Activated T-helper 1 cell treated with Interleukin-2 at 50 U/mL for 16 hours (primary cell): ENCODE measurements around the gene TRIM5.
"Not testable (repeated sequence)": the region's sequence is repeated elsewhere in the genome, so short reads cannot be mapped to it uniquely, and the experiment has no call there.

Source experiments
- DNase-seq: peaks from one replicate; pipeline ENCODE4 v3.0.0-alpha.2; 2020; ENCODE audit warnings: low read depth

The TRIM5 gene

DNA sequence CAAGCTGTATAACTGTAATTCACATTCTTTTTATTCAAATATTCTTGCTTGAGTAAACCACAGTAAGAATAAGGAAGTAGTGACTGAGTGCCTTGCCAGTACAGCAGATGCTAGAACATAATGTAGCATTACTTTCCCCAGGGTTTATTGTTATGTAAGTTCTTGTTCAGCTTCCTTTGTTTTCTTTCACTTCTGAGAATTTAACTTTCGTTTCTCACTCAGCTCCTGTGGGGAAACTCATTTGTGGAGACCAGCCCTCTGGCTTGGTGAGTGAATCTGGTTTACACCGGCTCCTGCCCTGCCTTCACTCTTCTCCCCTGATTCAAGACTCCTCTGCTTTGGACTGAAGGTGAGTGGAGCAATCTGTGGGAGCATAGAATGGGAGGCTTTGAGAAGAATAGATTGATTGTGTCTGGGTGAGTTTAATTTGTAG lies 4.7 kb upstream of the TRIM5 start, which contains the start of gene TRIM22:
TRIM22 (plus strand) TSS at position 240 of the 433 bp plus-strand sequence. CDS start 6,443 bp downstream, outside the sequence.
- DNase-seq: peak; percentile 31

DNA sequence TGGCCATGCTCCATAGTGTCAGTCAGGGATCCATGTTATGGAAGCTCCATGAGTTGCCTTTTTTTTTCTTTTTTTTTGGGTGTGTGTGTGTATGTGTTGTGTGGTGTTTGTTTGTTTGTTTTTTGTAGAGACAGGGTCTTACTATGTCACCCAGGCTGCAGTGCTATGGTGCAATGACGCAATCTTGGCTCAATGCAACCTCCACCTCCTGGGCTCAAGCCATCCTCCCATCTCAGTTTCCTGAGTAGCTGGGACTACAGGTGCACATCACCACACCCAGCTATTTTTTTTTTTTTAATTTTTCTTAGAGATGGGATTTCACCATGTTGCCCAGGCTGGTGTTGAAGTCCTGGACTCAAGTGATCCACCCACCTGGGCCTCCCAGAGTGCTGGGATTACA lies 3.6 kb upstream of the TRIM5 start:
- no peak for DNase-seq

- no peak for DNase-seq
These were observed 1.6 kb upstream of the TRIM5 start for GRCh38 chr11:5686426-5686825.

- no peak for DNase-seq
These were observed 733 bp downstream of the TRIM5 start for GRCh38 chr11:5684036-5684645.

DNA sequence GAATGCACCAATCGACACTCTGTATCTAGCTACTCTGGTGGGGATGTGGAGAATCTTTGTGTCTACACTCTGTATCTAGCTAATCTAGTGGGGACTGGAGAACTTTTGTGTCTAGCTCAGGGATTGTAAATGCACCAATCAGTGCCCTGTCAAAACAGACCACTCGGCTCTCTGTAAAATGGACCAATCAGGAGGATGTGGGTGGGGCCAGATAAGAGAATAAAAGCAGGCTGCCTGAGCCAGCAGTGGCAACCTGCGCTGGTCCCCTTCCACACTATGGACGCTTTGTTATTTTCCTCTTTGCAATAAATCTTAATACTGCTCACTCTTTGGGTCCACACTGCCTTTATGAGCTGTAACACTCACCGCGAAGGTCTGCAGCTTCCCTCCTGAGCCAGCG lies 1.3 kb downstream of the TRIM5 start:
- not testable (repeated sequence) for DNase-seq

DNA sequence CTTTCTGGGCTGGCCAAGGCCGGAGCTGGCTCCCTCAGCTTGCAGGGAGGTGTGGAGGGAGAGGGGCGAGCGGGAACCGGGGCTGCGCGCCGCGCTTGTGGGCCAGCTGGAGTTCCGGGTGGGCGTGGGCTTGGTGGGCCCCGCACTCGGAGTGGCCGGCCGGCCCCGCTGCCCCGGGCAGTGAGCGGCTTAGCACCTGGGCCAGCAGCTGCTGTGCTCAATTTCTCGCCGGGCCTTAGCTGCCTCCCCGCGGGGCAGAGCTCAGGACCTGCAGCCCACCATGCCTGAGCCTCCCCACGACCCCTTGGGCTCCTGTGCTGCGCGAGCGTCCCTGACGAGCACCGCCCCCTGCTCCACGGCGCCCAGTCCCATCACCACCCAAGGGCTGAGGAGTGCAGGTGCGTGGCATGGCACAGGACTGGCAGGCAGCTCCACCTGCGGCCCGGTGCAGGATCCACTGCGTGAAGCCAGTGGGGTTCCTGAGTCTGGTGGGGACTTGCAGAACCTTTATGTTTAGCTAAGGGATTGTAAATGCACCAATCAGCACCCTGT lies 1.9 kb downstream of the TRIM5 start:
- DNase-seq: not testable (repeated sequence)

DNA sequence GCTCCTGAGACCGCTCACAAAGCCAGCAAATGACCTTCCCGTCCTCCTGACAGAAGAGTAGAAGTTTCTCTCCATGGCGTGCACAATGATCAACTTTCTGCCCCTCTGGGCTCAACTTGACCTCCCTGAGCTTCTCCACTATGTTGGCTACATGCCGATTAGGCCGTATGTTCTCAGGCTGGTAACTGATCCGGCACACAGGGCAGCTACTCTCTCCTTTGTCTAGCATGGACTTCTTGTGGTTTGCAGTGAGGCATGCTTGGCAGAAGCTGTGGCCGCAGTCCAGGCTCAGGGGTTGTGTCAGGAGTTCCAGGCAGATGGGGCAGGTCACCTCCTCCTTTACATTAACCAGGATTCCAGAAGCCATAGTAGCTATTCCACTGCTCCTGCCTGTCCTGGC lies 5.1 kb downstream of the TRIM5 start:
- no peak for DNase-seq

- no peak for DNase-seq
These were observed 10.5 kb downstream of the TRIM5 start for GRCh38 chr11:5674391-5674790.

DNA sequence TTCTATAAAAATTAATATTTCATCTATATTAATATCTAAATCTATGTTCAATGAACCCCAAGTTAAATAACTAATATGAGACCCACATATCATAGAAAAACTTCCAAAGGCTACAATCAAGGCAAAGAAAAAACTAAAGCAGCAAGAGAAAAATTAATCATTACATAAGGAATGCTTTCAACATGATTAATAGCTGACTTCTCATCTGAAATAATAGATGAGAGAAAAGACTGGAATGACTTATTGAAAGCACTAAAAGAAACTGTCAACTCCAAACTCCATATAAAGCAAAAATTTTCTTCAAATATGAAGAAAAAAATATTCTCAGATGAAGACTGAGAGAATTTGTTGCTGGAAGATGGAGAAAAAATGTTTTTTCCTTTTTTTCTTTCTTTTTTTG lies 13.0 kb downstream of the TRIM5 start:
- DNase-seq: no peak

DNA sequence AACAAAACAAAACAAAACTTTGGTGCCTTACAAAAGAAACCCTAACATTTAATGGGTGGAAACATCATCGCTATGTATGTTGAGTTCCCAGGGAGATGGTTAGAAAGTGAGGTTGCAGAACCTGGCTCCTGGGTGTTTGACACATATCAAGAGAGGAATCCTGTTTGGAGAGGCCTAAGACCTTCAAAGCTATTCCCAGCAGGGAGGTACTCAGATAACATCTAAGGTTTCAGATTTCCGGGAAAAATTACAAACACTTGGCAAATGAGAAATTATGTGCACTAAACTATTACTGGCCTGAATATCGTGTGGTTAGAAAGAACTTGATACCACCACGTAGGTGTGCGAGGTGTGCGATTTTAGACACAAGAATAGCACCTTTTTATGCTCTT lies 18.5 kb downstream of the TRIM5 start:
- DNase-seq: no peak

DNA sequence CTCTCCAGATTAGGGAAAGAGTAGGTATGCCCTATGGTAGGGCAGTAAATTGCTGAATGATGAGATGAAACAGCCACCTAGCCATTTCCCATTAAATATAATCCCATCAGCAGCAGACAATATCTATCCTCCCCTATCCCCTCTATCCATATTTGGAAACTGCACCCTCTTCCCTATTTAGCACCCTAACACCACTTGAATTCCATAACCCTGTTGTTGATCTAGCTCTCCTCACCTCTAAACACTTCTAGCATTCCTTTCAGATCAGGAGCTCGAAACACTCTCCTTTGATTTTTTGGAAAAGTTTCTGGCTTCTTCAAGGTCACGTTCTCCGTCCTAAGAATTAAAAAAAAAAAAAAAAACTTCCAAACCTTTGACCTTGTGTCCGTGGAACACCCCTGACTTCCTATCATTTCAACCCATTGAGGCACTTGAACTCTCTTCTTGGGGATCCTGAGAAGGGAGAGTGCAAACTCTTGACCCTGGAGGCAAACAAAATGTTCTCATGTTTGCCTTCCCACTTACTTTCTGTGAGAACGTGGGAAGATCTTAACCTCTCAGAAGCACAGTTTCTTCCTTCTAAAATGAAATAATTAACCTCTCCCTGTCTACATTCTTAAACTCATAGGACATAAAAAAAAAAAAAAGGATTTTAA lies 19.0 kb downstream of the TRIM5 start:
- DNase-seq: no peak

DNA sequence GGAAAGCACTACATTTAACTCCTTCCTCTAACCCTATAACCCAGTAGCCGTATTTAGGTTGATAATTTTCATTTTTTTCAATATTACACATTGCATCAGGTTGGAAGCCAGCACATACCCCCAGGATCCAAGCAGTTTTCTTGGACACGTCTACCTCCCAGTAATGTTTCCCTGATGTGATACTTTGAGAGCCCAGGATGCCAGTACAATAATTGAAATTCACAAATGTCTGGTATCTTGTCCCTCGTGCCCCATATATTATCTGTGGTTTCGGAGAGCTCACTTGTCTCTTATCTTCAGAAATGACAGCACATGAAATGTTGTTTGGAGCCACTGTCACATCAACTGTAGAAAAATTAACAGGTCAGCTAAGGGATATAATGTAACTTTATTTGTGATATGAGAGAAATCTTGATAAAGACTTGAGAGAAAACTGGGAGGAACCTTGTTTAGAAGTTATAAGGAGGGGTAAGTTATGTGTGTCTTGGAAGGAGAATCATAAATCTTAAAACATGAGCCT lies 19.8 kb downstream of the TRIM5 start:
- DNase-seq: no peak

DNA sequence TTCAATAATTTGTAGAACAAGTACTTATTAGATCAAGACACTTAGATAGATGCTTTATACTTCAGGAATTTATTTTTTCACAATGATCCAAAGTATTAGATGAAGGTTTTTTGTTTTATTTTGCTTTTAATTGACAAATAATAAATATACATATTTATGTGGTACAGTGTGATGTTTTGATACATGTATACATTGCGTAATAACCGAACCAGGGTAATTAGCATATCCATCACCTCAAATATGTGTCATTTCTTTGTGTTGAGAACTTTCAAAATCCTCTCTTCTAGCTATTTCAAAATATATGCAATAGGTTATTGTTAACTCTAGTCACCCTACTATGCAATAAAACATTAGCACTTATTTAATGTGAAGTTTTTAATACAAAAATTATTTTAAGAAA lies 21.4 kb downstream of the TRIM5 start:
- DNase-seq: no peak

DNA sequence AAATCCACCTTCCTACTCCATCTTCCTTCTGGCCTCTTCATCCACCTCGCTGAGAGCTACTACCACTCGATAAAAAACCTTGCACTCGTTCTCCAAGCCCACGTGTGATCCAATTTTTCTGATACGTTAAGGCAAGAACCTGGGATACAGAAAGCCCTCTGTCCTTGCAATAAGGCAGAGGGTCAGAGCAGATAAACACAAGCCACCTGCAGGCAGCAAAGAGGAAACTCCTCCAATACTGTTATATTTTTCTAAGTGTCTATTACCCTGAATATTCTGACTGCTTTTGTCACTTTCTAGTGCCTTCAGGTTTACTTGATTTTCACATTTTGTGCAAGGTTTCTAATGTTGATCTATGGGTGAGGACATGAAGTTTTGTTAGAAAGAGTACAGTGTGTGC lies 26.6 kb downstream of the TRIM5 start:
- no peak for DNase-seq

GRCh38 chr11:5656956-5657355 lies 27.9 kb downstream of the TRIM5 start:
- DNase-seq: not testable (repeated sequence)

DNA sequence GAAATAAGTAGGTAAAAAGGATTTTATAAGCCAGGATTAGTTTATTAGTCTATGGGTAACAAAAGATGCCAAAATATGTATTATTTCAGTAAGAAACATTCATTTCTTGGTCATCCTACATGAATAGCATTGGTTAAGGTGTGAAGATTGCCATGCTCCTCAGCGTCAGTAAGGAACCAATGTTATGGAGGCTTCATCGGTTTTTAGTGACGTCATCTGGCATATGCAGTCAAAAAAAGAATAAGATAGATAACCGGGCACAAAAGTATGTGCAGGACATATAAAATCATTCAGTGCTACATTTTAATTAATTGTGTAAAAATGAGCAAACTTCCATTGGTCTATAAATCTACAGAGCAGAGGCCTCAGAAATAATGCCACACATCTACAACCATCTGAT lies 29.4 kb downstream of the TRIM5 start:
- no peak for DNase-seq

DNA sequence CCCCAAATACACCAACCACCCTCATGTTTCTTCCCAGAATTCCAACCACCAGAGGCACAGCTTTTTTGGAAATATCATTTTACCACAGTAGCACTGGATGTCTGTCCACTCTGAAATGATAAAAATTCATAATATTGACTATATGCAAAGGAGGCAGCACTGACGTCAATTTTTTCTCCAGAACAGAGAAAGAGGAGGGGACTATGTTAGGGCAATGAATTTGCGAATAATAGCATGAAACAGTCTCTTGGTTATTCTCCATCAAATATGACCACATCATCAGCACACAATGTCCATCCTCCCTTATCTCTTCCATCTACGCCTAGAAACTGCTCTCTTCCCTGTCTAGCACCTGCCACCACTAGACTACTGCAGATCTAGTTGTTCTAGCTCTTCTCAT lies 38.7 kb downstream of the TRIM5 start:
- DNase-seq: no peak

DNA sequence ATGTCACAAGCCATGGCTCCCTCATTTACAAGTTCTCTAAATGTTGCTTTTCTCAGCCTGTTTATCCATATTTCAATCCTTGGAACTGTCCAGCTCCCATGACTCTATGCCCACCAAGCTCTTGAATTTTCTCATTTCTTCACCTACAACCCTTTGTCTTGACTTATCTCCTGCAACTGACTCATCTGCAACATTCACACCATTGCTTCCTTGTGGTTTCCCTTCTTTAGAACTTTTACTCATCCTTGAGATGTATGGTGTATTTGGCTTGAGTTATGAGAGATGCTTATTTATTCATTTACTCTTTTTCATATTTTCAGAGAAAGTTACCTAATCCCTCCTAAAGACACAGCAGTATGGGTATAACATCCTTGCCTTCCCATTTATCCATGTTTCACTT lies 41.3 kb downstream of the TRIM5 start:
- no peak for DNase-seq

DNA sequence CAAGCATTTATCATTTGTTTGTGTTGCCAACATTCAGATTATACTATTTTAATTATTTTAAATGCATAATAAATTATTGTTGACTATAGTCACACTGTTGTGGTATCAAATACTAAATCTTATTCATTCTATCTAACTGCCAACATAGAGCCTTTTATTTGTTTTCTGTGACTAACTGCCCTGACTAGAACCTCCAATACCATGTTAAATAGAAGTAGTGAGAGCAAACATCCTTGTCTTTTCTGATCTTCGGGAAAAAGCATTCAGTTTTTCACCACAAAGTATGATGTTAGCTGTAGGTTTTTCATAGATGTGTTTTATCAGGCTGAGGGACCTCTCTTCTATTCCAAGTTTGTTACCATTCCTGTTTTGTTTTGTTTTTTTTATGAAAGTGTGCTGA lies 44.9 kb downstream of the TRIM5 start:
- no peak for DNase-seq

GRCh38 chr11:5631969-5632635 lies 52.8 kb downstream of the TRIM5 start:
- no peak for DNase-seq

DNA sequence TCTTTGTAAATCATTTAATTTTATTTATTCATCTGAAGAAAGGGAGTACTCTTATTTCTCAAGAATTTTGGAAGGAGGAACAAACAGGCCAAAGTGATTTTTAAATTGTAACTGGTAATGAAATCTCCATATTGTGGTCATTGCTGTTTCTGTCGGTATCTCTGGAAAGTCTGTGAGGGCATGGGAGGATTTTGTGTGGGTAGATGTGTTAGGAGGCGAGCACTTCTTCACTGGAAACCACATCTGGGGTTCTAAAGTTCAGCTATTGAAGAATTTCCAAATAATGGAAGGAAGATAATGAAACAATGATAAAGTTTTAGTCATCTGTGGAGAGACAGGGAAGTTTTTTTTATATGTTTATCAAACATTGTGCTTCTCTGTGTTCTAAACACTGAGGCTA lies 53.5 kb downstream of the TRIM5 start:
- DNase-seq: no peak

DNA sequence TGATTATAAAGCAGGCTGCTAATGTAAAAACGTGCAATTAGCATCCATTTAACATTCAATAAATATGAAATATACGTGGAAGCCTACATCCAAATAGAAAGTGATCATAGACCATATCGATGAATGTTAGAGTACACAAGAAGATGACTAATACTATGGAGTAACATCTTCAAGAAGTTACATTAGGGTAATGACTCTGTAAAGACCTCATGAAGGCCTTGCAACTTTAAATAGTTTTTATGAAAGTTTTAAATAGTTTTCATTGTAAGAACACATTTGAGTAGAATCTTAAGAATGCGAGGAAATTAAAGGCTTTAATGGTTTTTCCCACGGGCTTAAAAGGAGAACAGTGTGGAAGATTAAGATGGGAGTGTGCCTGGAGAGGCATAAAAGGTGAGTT lies 58.7 kb downstream of the TRIM5 start:
- no peak for DNase-seq

- DNase-seq: no peak
These were observed 59.6 kb downstream of the TRIM5 start for GRCh38 chr11:5625281-5625680.
